K562 (cell line): ENCODE results near the gene ZNF208.
"Not testable (repeated sequence)": the region's sequence is repeated elsewhere in the genome, so short reads cannot be mapped to it uniquely, and the experiment has no call there.

Source experiments
- HMBOX1 ChIP-seq: sonication (generic); IDR thresholded peaks from 2 replicates; pipeline ENCODE4 v1.6.1; 2016
- RBM22 ChIP-seq: fragments of 200-400 bp; formaldehyde crosslinking; IDR thresholded peaks from 2 replicates; pipeline ENCODE4 v1.6.1; 2018; ENCODE audit warnings: low read length, low read depth; ENCODE audit not compliant: poor library complexity, severe bottlenecking

DNA sequence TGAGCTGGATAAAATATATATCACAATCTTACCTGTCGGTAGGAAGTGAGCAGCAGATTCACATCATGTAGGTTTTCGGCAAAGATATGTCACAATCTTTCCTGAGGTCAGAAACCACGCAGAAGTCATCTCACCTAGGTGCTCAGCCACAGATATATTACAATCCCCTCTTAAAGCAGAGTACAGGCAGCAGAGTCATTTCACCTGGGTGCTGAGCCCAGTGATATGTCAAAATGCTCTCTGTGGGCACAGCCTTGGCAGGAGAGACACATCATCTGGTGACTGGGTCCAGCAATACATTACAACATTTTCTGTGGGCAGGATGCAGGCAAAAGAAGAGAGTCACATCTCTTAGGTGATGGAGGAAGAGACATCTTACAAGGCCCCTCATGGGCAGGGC, 30.4 kb upstream of the ZNF208 start:
- TF ChIP-seq HMBOX1, RBM22: not testable (repeated sequence)
